Measurements from ENCODE around the gene RAMP3.

The RAMP3 gene

GRCh38 chr7:45185028-45185863 lies 27.7 kb downstream of the RAMP3 start:
- DNase-seq = no peak
- in situ Hi-C loops (cut with MboI; ENCODE audit: low pct_unique_long_range_greater_than_20kb, low sequenced_read_pairs) = no loop called here

GRCh38 chr7:45185864-45186250 lies 28.3 kb downstream of the RAMP3 start:
- DNase-seq = no peak
- in situ Hi-C loops (cut with MboI; ENCODE audit: low pct_unique_long_range_greater_than_20kb, low sequenced_read_pairs) = no loop called here

GRCh38 chr7:45186261-45186813 lies 28.7 kb downstream of the RAMP3 start:
- in situ Hi-C loops (cut with MboI; ENCODE audit: low pct_unique_long_range_greater_than_20kb, low sequenced_read_pairs) = no loop called here
- no peak for DNase-seq

- DNase-seq = no peak
- in situ Hi-C loops (cut with MboI; ENCODE audit: low pct_unique_long_range_greater_than_20kb, low sequenced_read_pairs) = no loop called here
These were observed 29.7 kb downstream of the RAMP3 start for GRCh38 chr7:45187089-45187945.

GRCh38 chr7:45187946-45188411 lies 30.4 kb downstream of the RAMP3 start:
- no peak for DNase-seq
- in situ Hi-C loops (cut with MboI; ENCODE audit: low pct_unique_long_range_greater_than_20kb, low sequenced_read_pairs) = no loop called here

GRCh38 chr7:45188736-45189135 lies 31.1 kb downstream of the RAMP3 start:
- in situ Hi-C loops (cut with MboI; ENCODE audit: low pct_unique_long_range_greater_than_20kb, low sequenced_read_pairs) = no loop called here
- no peak for DNase-seq

- no peak for DNase-seq
- in situ Hi-C loops (cut with MboI; ENCODE audit: low pct_unique_long_range_greater_than_20kb, low sequenced_read_pairs) = no loop called here
These were observed 31.8 kb downstream of the RAMP3 start for GRCh38 chr7:45189151-45189970.

GRCh38 chr7:45190406-45191165 lies 33.0 kb downstream of the RAMP3 start:
- DNase-seq = no peak
- in situ Hi-C loops (cut with MboI; ENCODE audit: low pct_unique_long_range_greater_than_20kb, low sequenced_read_pairs) = no loop called here

- DNase-seq = no peak
- in situ Hi-C loops (cut with MboI; ENCODE audit: low pct_unique_long_range_greater_than_20kb, low sequenced_read_pairs) = no loop called here
These were observed 33.8 kb downstream of the RAMP3 start for GRCh38 chr7:45191396-45191795.

GRCh38 chr7:45192621-45193041 lies 35.0 kb downstream of the RAMP3 start:
- peak; percentile 86 for DNase-seq
- in situ Hi-C loops (cut with MboI; ENCODE audit: low pct_unique_long_range_greater_than_20kb, low sequenced_read_pairs) = no loop called here

GRCh38 chr7:45193828-45194227 lies 36.2 kb downstream of the RAMP3 start:
- in situ Hi-C loops (cut with MboI; ENCODE audit: low pct_unique_long_range_greater_than_20kb, low sequenced_read_pairs) = no loop called here
- DNase-seq = no peak

- no peak for DNase-seq
- in situ Hi-C loops (cut with MboI; ENCODE audit: low pct_unique_long_range_greater_than_20kb, low sequenced_read_pairs) = no loop called here
These were observed 38.8 kb downstream of the RAMP3 start for GRCh38 chr7:45196374-45196773.

GRCh38 chr7:45197461-45197860 lies 39.9 kb downstream of the RAMP3 start:
- DNase-seq = no peak
- in situ Hi-C loops (cut with MboI; ENCODE audit: low pct_unique_long_range_greater_than_20kb, low sequenced_read_pairs) = no loop called here

- no peak for DNase-seq
- in situ Hi-C loops (cut with MboI; ENCODE audit: low pct_unique_long_range_greater_than_20kb, low sequenced_read_pairs) = no loop called here
These were observed 41.4 kb downstream of the RAMP3 start for GRCh38 chr7:45198986-45199385.

- in situ Hi-C loops (cut with MboI; ENCODE audit: low pct_unique_long_range_greater_than_20kb, low sequenced_read_pairs) = no loop called here
- no peak for DNase-seq
These were observed 41.9 kb downstream of the RAMP3 start for GRCh38 chr7:45199506-45199905.

GRCh38 chr7:45202625-45203024 lies 45.0 kb downstream of the RAMP3 start:
- no peak for DNase-seq
- in situ Hi-C loops (cut with MboI; ENCODE audit: low pct_unique_long_range_greater_than_20kb, low sequenced_read_pairs) = no loop called here

- no peak for DNase-seq
- in situ Hi-C loops (cut with MboI; ENCODE audit: low pct_unique_long_range_greater_than_20kb, low sequenced_read_pairs) = no loop called here
These were observed 45.4 kb downstream of the RAMP3 start for GRCh38 chr7:45203036-45203435.

- no peak for DNase-seq
- in situ Hi-C loops (cut with MboI; ENCODE audit: low pct_unique_long_range_greater_than_20kb, low sequenced_read_pairs) = no loop called here
These were observed 45.9 kb downstream of the RAMP3 start for GRCh38 chr7:45203459-45203858.

All from KBM-7 (cell line).